GM12874 (cell line): Measurements from ENCODE around the gene ZNF385B.

ENCODE experiments used
- CTCF ChIP-seq: IDR thresholded peaks from 2 replicates; pipeline ENCODE4 v1.5.1; 2011; ENCODE audit warnings: low read depth, mild to moderate bottlenecking, control low read depth, low read length, moderate library complexity; ENCODE audit not compliant: insufficient read depth

ZNF385B gene

GRCh38 chr2:179443180-179443579, 418.2 kb downstream of the ZNF385B start:
- no peak for TF ChIP-seq CTCF

- no peak for TF ChIP-seq CTCF
Measured at GRCh38 chr2:179442206-179442605, 419.2 kb downstream of the ZNF385B start.

GRCh38 chr2:179441551-179441950, 419.9 kb downstream of the ZNF385B start:
- TF ChIP-seq CTCF: no peak

GRCh38 chr2:179440642-179441251, 420.7 kb downstream of the ZNF385B start:
- TF ChIP-seq CTCF: peak; percentile 46; the same call in 1 of the 2 replicates

GRCh38 chr2:179438654-179439053, 422.8 kb downstream of the ZNF385B start:
- TF ChIP-seq CTCF: no peak

- no peak for TF ChIP-seq CTCF
Measured at GRCh38 chr2:179437430-179437829, 424.0 kb downstream of the ZNF385B start.

GRCh38 chr2:179435566-179435965, 425.8 kb downstream of the ZNF385B start:
- no peak for TF ChIP-seq CTCF
